ENCODE measurements around the gene PCBD1. TPM values are rescaled to one million over a fixed set of nuclear protein-coding genes. Genes with fewer than 3 reads are reported as not detected.
A peak's percentile ranks its signal among the peaks of the same experiment; 100 is the strongest.

PCBD1 gene
- 36.6 and 40.9 TPM in 2 replicates for total RNA-seq
- long read RNA-seq, transcript PCBD1-201 (4 exons, 1,006 nt) = major isoform, 19 of 23 reads
- long read RNA-seq, partial matches to known transcripts = 1 of 23 reads
- long read RNA-seq, other reads (novel, unspliced or antisense) = 2 of 23 reads

DNA sequence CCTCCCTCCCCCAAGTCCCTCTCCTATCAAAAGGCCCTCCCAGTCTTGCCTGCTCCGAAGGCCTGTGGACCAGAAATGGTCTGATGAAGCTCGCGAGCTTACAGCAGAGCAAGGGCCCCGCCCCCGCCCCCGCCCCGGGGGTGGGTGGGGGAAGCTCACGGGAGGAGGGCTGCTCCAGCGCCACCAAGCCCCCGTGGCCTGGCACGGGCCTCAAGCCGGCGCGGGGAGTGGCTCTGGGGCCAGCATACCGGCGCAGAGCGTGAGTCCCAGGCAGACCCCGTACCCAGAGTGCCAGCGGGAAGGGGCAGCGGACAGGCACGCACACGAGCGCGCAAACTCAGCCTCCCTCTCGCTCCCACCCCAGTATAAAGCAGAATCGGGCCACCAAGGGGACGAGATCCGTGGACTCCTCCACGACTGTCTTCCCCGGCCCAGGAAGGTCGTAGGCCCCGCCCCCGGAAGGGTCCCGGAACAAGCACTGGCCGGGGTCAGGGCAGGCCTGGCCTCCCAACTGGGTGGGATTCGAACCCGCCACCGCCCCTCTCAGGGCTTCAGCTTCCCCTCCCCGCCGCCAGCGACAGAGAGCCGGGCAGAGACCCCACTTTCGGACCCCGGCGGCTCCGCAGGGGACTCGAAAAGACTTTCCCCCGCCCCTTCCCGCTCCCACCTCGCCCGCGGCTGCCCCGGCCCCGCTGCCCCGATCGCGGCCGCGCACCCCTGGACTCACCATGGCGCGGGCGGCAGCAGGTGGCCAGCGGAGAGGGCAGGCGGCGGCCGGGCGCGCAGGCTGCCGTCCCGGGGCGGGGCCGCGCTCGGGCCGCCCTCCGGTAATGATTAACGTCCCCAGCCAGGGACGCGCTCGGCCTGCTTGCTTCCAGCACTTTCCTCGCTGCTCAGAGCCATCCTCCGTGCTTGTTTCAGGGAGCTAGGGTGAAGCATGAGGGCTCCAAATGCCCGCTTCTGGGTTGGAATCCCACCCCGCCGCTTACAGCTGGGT, at the start of gene PCBD1:
TSS of gene PCBD1 (minus strand) at position 762 of the 997 bp plus-strand sequence. CDS start at position 730, 32 bp downstream.
- Mint-ChIP-seq H3K9me3 (ENCODE audit: unreplicated experiment) (no peaks in the 10 kb centered on the region), H3K4me1 (ENCODE audit: unreplicated experiment) (peaks cover 24% of the 10 kb centered on the region), H3K27ac (ENCODE audit: unreplicated experiment) (peak within 1 kb of the TSS; percentile 50), H3K36me3 (ENCODE audit: unreplicated experiment) (peaks cover 13% of the 10 kb centered on the region), H3K4me3 (ENCODE audit: unreplicated experiment) (peak within 1 kb of the TSS; percentile 77), H3K27me3 (ENCODE audit: unreplicated experiment) (no peaks in the 10 kb centered on the region)
- DNase-seq (ENCODE audit: extremely low spot score, unreplicated experiment) = no peak
- TF ChIP-seq, protein P1, sequence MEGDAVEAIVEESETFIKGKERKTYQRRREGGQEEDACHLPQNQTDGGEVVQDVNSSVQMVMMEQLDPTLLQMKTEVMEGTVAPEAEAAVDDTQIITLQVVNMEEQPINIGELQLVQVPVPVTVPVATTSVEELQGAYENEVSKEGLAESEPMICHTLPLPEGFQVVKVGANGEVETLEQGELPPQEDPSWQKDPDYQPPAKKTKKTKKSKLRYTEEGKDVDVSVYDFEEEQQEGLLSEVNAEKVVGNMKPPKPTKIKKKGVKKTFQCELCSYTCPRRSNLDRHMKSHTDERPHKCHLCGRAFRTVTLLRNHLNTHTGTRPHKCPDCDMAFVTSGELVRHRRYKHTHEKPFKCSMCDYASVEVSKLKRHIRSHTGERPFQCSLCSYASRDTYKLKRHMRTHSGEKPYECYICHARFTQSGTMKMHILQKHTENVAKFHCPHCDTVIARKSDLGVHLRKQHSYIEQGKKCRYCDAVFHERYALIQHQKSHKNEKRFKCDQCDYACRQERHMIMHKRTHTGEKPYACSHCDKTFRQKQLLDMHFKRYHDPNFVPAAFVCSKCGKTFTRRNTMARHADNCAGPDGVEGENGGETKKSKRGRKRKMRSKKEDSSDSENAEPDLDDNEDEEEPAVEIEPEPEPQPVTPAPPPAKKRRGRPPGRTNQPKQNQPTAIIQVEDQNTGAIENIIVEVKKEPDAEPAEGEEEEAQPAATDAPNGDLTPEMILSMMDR (IDR thresholded peaks at IDR 0.05) = no peak

GRCh38 chr10:70937661-70938060, 49.3 kb upstream of the PCBD1 start:
- TF ChIP-seq, protein P1 (IDR thresholded peaks at IDR 0.05) = no peak
- no peak overlapping the region for H3K4me3 Mint-ChIP-seq (ENCODE audit: unreplicated experiment)
- H3K36me3 Mint-ChIP-seq (ENCODE audit: unreplicated experiment) = no peaks in the 10 kb centered on the region
- H3K4me1 Mint-ChIP-seq (ENCODE audit: unreplicated experiment) = no peaks in the 10 kb centered on the region
- H3K9me3 Mint-ChIP-seq (ENCODE audit: unreplicated experiment) = no peaks in the 10 kb centered on the region
- H3K27ac Mint-ChIP-seq (ENCODE audit: unreplicated experiment) = no peak overlapping the region
- H3K27me3 Mint-ChIP-seq (ENCODE audit: unreplicated experiment) = peaks cover 45% of the 10 kb centered on the region
- DNase-seq (ENCODE audit: extremely low spot score, unreplicated experiment) = no peak

- DNase-seq (ENCODE audit: extremely low spot score, unreplicated experiment) = no peak
- Mint-ChIP-seq H3K4me1 (ENCODE audit: unreplicated experiment) (no peaks in the 10 kb centered on the region), H3K9me3 (ENCODE audit: unreplicated experiment) (no peaks in the 10 kb centered on the region), H3K4me3 (ENCODE audit: unreplicated experiment) (no peak overlapping the region), H3K36me3 (ENCODE audit: unreplicated experiment) (no peaks in the 10 kb centered on the region), H3K27me3 (ENCODE audit: unreplicated experiment) (peaks cover 51% of the 10 kb centered on the region), H3K27ac (ENCODE audit: unreplicated experiment) (no peak overlapping the region)
- TF ChIP-seq, protein P1 (IDR thresholded peaks at IDR 0.05) = no peak
Observed at GRCh38 chr10:70936111-70936510, 47.7 kb upstream of the PCBD1 start.

DNA sequence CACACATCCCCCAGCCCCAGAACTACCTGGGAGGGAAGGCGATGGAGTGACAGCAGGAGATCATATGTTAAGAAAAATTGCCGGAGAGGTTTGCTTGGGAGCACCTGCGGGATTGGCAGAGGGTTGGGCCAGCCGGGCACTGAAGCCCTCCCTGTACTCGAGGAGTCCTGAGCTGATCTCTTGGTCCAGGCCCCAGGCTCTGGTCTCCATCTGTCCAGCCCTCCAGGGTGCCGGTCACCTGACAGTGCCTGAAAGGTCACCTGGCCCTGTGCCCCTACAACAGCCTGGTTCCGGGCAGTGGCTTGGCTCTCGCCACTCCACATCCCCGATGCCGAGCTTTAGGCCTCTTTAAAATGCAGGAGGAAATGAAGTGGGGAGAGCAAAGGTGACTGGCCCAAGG, 47.3 kb upstream of the PCBD1 start:
- TF ChIP-seq, protein P1 (IDR thresholded peaks at IDR 0.05) = no peak
- H3K4me3 Mint-ChIP-seq (ENCODE audit: unreplicated experiment) = no peak overlapping the region
- H3K9me3 Mint-ChIP-seq (ENCODE audit: unreplicated experiment) = no peaks in the 10 kb centered on the region
- no peaks in the 10 kb centered on the region for H3K4me1 Mint-ChIP-seq (ENCODE audit: unreplicated experiment)
- H3K36me3 Mint-ChIP-seq (ENCODE audit: unreplicated experiment) = no peaks in the 10 kb centered on the region
- H3K27ac Mint-ChIP-seq (ENCODE audit: unreplicated experiment) = no peak overlapping the region
- DNase-seq (ENCODE audit: extremely low spot score, unreplicated experiment) = no peak
- H3K27me3 Mint-ChIP-seq (ENCODE audit: unreplicated experiment) = peaks cover 54% of the 10 kb centered on the region

DNA sequence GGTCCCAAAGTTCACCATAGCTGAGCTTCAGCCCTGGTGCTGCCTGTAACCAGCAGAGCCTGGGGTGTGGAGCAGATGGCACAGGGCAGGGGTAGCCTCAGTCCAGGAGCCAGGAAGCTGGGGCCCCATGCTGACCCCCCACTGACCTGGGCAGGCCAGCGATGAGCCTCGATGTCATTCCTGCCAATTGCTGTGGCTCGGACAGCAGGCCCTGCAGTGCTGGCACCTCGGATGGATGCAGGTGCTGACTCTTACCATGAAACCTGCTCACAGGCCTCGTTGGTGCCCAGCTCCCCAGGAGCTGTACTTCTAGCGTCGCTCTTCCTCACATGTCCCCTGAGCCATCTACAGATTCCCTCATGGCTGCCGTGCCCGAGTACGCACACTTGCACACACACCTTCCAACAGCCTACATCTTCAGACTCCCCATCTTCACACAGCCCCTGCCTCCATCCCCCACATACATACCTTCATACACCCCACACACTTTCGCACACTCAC, 46.8 kb upstream of the PCBD1 start:
- TF ChIP-seq, protein P1 (IDR thresholded peaks at IDR 0.05) = no peak
- peaks cover 58% of the 10 kb centered on the region for H3K27me3 Mint-ChIP-seq (ENCODE audit: unreplicated experiment)
- no peak overlapping the region for H3K4me3 Mint-ChIP-seq (ENCODE audit: unreplicated experiment)
- no peaks in the 10 kb centered on the region for H3K9me3 Mint-ChIP-seq (ENCODE audit: unreplicated experiment)
- H3K4me1 Mint-ChIP-seq (ENCODE audit: unreplicated experiment) = no peaks in the 10 kb centered on the region
- no peak for DNase-seq (ENCODE audit: extremely low spot score, unreplicated experiment)
- H3K27ac Mint-ChIP-seq (ENCODE audit: unreplicated experiment) = no peak overlapping the region
- no peaks in the 10 kb centered on the region for H3K36me3 Mint-ChIP-seq (ENCODE audit: unreplicated experiment)

Measured in osteocyte (in vitro differentiated cells).